Measurements from ENCODE around the gene ARID3A. TPM values are rescaled to one million over a fixed set of nuclear protein-coding genes. Genes with fewer than 3 reads are reported as not detected.

Gene ARID3A
- total RNA-seq, 2 experiments from 2014 or later, result 9.9 to 21.6 TPM

DNA sequence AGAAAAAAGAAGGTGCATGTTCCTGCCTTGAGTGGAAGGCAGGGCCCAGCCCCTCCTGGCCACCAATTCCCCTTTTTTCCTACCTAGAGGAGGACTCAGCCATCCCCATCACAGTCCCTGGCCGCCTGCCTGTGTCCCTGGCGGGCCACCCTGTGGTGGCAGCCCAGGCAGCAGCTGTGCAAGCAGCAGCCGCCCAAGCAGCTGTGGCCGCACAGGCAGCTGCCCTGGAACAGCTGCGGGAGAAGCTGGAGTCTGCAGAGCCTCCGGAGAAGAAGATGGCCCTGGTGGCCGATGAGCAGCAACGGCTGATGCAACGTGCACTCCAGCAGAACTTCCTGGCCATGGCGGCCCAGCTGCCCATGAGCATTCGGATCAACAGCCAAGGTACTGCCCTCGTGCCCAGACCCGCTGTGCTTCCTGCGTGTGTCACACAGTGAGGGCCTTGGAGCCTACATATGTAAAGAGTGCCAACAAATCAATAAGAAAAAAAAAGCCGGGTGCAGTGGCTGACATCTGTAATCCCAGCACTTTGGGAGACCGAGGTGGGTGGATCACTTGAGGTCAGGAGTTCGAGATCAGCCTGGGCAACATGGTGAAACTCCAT, 40.8 kb downstream of the ARID3A start:
- POLR2A ChIA-PET, result interaction anchor here (0.6 to 0.7 kb wide), 2 partner anchors 104 to 191 kb away, joined by 4 to 5 read pairs; no protein-coding TSS in a partner anchor

GRCh38 chr19:970695-971094, 44.9 kb downstream of the ARID3A start:
- ChIA-PET CTCF (ENCODE audit: unreplicated experiment) (interaction anchor here (1.0 kb wide), 1 partner anchor 14 kb away, joined by 3 read pairs; the partner anchor contains the start of gene WDR18), POLR2A (no interaction called here)
- intact Hi-C loops (cut with micrococcal nuclease; ENCODE audit: unreplicated experiment), result no loop called here
- H3K79me2 ChIP-seq (ENCODE audit: insufficient read depth, low read depth, low read length), result no peaks in the 10 kb centered on the region
- H3K4me3 ChIP-seq (ENCODE audit: low read depth, low read length, poor library complexity, severe bottlenecking), result no peak overlapping the region
- H3K36me3 ChIP-seq (ENCODE audit: insufficient read depth, low read length), result peaks cover 13% of the 10 kb centered on the region
- no peaks in the 10 kb centered on the region for H3K4me1 ChIP-seq (ENCODE audit: insufficient read depth, low read length, poor library complexity, severe bottlenecking)
- no peaks in the 10 kb centered on the region for H3K9me2 ChIP-seq (ENCODE audit: insufficient read depth, low read length)
- BruUV-seq (replicated peaks), result no TSS peak
- H2AFZ ChIP-seq (ENCODE audit: low read length), result no peak overlapping the region
- H3K27ac ChIP-seq (ENCODE audit: low read depth, low read length, poor library complexity, severe bottlenecking), result no peak overlapping the region
- DNase-seq (ENCODE audit: low spot score), result no peak
- H4K20me1 ChIP-seq (ENCODE audit: insufficient read depth, low read length), result no peaks in the 10 kb centered on the region
- H3K9me3 ChIP-seq (ENCODE audit: low read length), result peaks cover 15% of the 10 kb centered on the region
- TF ChIP-seq, protein P1, sequence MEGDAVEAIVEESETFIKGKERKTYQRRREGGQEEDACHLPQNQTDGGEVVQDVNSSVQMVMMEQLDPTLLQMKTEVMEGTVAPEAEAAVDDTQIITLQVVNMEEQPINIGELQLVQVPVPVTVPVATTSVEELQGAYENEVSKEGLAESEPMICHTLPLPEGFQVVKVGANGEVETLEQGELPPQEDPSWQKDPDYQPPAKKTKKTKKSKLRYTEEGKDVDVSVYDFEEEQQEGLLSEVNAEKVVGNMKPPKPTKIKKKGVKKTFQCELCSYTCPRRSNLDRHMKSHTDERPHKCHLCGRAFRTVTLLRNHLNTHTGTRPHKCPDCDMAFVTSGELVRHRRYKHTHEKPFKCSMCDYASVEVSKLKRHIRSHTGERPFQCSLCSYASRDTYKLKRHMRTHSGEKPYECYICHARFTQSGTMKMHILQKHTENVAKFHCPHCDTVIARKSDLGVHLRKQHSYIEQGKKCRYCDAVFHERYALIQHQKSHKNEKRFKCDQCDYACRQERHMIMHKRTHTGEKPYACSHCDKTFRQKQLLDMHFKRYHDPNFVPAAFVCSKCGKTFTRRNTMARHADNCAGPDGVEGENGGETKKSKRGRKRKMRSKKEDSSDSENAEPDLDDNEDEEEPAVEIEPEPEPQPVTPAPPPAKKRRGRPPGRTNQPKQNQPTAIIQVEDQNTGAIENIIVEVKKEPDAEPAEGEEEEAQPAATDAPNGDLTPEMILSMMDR (conservative IDR thresholded peaks at IDR 0.05; ENCODE audit: low read length), result peak; percentile 86
- no peak for TF ChIP-seq EZH2phosphoT487 (IDR thresholded peaks at IDR 0.05; ENCODE audit: borderline replicate concordance, low read depth, low read length)
- H3K4me2 ChIP-seq (ENCODE audit: low read length), result no peak overlapping the region

More for the DNA sequence above, 40.8 kb downstream of the ARID3A start:
- Histone ChIP-seq H3K4me3 (ENCODE audit: low read depth, low read length, poor library complexity, severe bottlenecking) (no peak overlapping the region), H2AFZ (ENCODE audit: low read length) (no peak overlapping the region), H3K79me2 (ENCODE audit: insufficient read depth, low read depth, low read length) (no peaks in the 10 kb centered on the region), H3K4me2 (ENCODE audit: low read length) (no peak overlapping the region), H3K4me1 (ENCODE audit: insufficient read depth, low read length, poor library complexity, severe bottlenecking) (no peaks in the 10 kb centered on the region), H3K9me2 (ENCODE audit: insufficient read depth, low read length) (no peaks in the 10 kb centered on the region), H3K36me3 (ENCODE audit: insufficient read depth, low read length) (peaks cover 19% of the 10 kb centered on the region), H4K20me1 (ENCODE audit: insufficient read depth, low read length) (no peaks in the 10 kb centered on the region), H3K27ac (ENCODE audit: low read depth, low read length, poor library complexity, severe bottlenecking) (no peak overlapping the region), H3K9me3 (ENCODE audit: low read length) (peaks cover 14% of the 10 kb centered on the region)
- TF ChIP-seq, protein P1 (conservative IDR thresholded peaks at IDR 0.05; ENCODE audit: low read length), result no peak
- TF ChIP-seq EZH2phosphoT487 (IDR thresholded peaks at IDR 0.05; ENCODE audit: borderline replicate concordance, low read depth, low read length), result no peak
- no TSS peak for BruUV-seq (replicated peaks)
- DNase-seq (ENCODE audit: low spot score), result no peak
- intact Hi-C loops (cut with micrococcal nuclease; ENCODE audit: unreplicated experiment), result no loop called here
- CTCF ChIA-PET (ENCODE audit: unreplicated experiment), result no interaction called here

DNA sequence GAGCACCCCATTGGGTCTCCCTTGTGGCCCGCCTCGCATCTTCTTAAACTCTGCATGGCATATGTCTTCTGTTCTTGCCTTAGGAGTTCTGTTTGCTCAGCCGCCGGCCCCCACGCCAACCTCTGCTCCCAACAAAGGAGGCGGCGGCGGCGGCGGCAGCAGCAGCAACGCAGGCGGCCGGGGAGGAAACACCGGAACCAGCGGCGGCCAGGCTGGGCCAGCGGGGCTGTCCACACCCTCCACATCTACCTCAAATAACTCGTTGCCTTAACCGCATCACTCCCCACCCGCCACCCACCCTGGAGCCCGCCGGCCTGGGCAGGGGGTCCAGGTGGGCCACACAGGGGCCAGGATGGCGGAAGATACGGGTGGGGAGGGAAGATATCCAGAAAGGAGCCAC, 46.0 kb downstream of the ARID3A start:
- no peaks in the 10 kb centered on the region for H4K20me1 ChIP-seq (ENCODE audit: insufficient read depth, low read length)
- H3K4me2 ChIP-seq (ENCODE audit: low read length), result no peak overlapping the region
- ChIA-PET CTCF (ENCODE audit: unreplicated experiment) (no interaction called here), POLR2A (no interaction called here)
- H3K27ac ChIP-seq (ENCODE audit: low read depth, low read length, poor library complexity, severe bottlenecking), result no peak overlapping the region
- peaks cover 13% of the 10 kb centered on the region for H3K36me3 ChIP-seq (ENCODE audit: insufficient read depth, low read length)
- intact Hi-C loops (cut with micrococcal nuclease; ENCODE audit: unreplicated experiment), result no loop called here
- H3K4me3 ChIP-seq (ENCODE audit: low read depth, low read length, poor library complexity, severe bottlenecking), result no peak overlapping the region
- no peaks in the 10 kb centered on the region for H3K79me2 ChIP-seq (ENCODE audit: insufficient read depth, low read depth, low read length)
- H3K4me1 ChIP-seq (ENCODE audit: insufficient read depth, low read length, poor library complexity, severe bottlenecking), result no peaks in the 10 kb centered on the region
- no peak overlapping the region for H2AFZ ChIP-seq (ENCODE audit: low read length)
- DNase-seq (ENCODE audit: low spot score), result no peak
- peaks cover 11% of the 10 kb centered on the region for H3K9me3 ChIP-seq (ENCODE audit: low read length)
- TF ChIP-seq, protein P1 (conservative IDR thresholded peaks at IDR 0.05; ENCODE audit: low read length), result no peak
- no peak for TF ChIP-seq EZH2phosphoT487 (IDR thresholded peaks at IDR 0.05; ENCODE audit: borderline replicate concordance, low read depth, low read length)
- no peaks in the 10 kb centered on the region for H3K9me2 ChIP-seq (ENCODE audit: insufficient read depth, low read length)
- BruUV-seq (replicated peaks), result no TSS peak
